PFSK-1 (cell line): ENCODE data around the gene CLK1.

Experiments
- REST ChIP-seq, 2 experiments: IDR thresholded peaks; 2 replicates each; pipeline versions ENCODE4 v1.6.1 to v1.8.0; 2011 to 2012; ENCODE audit warnings: low read depth in 2 of 2, low read length in 2 of 2, control low read depth in 1 of 2, inconsistent platforms in 1 of 2, mild to moderate bottlenecking in 1 of 2, moderate library complexity in 1 of 2; ENCODE audit not compliant: insufficient read depth in 1 of 2
- SIN3A ChIP-seq: IDR thresholded peaks from 2 replicates; pipeline ENCODE4 v1.6.1; 2012; ENCODE audit warnings: mild to moderate bottlenecking, low read length, moderate library complexity, borderline replicate concordance; ENCODE audit not compliant: insufficient read depth
- TAF1 ChIP-seq: IDR thresholded peaks from 2 replicates; pipeline ENCODE4 v1.6.1; 2012; ENCODE audit warnings: low read length, control low read depth, borderline replicate concordance; ENCODE audit not compliant: insufficient read depth

DNA sequence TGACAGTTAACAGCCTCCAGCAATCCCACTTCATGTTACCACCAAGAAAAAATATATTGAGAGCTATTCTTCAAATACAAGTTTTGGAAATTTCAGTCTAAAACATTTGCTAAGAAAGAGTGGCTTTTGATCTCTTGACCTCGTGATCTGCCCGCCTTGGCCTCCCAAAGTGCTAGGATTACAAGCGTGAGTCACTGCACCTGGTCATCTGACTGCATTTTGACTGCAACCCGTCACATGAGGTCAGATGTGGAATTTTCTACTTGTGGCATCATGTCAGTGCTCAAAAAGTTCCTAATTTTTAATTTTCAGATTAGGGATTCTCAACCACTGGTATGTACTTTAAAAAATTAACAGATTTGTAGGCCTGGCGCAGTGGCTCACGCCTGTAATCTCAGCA is 9.1 kb upstream of the CLK1 start:
- no peak for TF ChIP-seq REST (IDR thresholded peaks at IDR 0.05; ENCODE audit: insufficient read depth in 1 of 2, low read depth in 2 of 2, low read length in 2 of 2)
- TF ChIP-seq SIN3A, result no peak
- no peak for TF ChIP-seq TAF1
